GM21381 (cell line): ENCODE results near the gene DHX38.
"Not testable (repeated sequence)": the region's sequence is repeated elsewhere in the genome, so short reads cannot be mapped to it uniquely, and the experiment has no call there.

Source experiments
- ATAC-seq: cut with Tn5 transposase; IDR thresholded peaks from one replicate; pipeline ENCODE4 v1.9.1; 2021; ENCODE audit warnings: mild to moderate bottlenecking, moderate library complexity; ENCODE audit not compliant: unreplicated experiment

Gene DHX38

DNA sequence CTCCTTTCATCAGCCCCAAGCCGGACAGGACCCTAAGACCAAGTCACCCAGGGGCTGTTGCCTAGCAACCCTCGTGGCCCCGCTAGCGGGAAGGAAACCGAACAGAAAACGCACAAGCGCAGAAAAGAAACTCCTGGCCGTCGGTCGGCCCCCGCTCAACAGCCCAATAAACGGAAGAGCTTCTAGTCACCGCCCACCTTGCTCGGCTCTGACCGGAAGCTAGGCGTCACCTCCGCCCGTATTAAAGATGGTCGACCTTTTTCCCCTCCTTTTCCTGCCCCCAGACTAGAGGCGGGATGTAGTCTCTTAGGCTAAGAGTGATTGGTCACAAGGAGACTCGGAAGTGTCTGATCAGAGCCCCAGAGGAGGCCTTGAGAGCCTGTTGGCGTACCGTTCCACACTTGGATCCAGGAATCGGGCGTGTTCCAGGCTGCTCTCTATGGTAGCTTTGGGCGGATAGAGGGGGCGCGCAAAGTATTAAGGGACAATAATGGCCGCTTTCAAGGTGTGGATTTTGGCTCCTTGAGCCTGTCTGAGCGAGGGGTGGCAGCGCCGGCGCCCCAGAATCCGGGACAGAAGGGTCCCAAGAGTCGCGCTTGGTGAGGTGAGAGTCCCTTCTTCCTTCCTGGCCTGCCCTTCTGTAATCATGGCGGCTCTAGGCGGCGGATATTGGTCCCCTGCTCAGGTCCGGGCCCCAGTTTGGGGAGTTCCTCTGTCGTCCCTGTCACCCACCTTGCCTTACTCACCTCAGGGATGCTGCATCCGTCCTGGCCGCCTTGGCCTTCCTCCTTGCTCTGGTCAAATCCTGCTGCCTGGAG is at the start of gene DHX38, which contains the start of gene TXNL4B:
DHX38 (plus strand) TSS at position 400 of the 818 bp plus-strand sequence. CDS start 2,311 bp downstream, outside the sequence.
TXNL4B (minus strand) TSS at position 173 of the 818 bp plus-strand sequence. CDS start 2,871 bp downstream, outside the sequence.
- ATAC-seq, result peak; percentile 98

DNA sequence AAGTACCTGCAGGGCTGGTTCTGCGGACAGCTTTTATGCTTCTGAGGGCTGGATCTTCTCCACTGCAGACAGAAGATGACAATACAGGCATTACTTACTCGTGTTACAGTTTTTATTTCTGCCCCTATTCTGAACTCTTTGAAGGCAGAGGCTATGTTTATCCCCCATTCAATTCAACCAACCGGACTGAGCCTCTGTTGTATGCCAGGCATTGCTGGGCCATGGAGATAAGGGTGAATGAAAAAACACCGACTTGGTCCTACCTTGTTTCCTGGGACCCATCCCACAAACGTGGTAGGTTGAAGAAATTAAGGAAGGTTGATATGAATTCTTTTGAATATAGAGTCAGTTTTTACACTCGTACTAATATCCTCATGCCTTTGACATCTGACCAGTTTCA is 49.4 kb upstream of the DHX38 start:
- ATAC-seq, result no peak

DNA sequence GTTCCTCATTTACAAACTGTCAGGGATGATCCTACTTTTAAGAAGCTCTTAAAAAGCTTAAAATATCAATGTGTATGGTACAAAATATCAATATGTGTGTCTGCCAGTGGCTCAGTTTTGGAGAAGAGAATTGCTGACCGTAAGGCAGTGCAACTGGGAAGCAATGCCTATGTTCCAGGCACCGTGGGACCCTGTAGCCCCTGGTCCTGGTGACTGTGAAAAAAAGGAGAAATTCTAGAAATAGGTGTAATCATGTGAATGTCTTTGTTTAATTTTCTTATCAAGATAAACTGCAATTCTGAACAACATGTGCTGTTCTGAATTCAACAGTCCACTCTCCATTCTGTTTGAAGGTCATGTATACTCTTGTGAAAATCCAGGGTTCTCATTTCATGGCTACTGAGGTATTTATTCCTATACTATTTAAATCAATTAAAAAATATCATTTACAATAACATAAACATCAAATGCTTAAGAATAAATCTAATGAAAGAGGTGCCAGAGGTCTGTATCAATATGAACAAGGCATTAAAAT is 48.8 kb upstream of the DHX38 start:
- no peak for ATAC-seq

DNA sequence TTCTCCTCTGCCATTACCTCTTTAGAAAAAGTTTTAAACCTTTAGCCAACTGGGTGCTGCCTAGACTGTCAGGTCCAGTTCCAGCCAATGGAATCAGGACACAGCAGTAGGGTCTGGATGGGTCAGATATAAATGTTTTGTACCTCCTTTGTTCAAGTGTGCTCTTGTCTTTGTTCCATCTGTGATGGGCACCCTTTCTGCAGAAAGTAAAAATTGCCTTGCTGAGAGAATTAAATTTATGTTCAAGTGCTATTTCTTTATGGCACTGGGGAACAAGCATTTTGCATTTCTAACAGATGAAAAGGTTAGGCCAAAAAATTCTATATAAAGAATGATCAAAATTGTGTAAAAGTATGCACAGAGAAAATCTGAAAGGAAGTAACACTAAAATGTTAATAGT is 44.5 kb upstream of the DHX38 start:
- ATAC-seq, result no peak

DNA sequence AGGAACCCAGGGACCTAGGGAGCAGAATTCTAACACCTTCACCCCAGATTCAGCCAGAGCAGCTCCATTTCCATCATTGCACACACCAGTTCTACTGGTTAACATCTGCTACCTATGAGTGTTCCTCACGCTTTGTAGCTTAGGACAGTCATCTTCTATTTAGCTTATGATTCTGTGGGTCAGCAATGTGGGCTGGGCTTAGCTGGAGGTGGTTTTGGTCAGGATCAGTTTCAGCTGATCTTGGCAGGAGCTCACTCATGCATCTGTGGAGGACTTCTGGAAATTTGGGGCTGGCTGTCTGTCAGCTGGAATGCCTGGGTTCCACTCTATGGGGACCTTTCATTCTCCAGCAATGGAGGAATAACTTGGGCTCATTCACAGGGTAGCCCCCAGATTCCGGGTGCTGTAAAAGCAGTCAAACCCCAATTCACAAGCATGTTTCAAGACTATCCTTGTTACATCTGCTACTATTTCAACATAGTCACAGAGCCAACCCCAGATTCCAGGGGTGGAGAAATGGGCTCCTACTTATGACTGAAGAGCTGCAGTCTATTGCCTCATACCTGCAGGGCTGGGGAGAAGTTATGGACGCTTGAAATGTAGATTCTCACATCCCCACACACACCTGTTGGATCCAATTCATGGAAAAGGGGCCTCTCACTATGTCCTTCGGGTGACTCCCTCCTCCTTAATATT is 42.7 kb upstream of the DHX38 start:
- ATAC-seq, result no peak

DNA sequence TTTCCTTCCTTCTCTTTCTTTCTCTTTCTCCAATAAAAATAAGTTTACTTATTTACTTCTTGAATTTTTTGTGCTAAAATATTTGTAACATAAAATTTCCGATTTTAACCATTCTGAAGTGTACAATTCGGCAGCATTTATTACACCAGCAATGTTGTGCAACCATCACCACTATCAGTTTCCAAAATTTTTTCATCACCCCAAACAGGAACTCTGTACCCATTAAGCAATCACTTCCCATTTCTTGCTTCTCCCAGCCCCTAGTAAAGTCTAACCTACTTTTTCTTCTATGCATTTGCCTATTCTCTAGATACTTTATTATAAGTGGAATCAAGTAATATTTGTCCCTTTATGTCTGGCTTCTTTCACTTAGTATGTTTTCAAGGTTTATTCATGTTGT is 41.8 kb upstream of the DHX38 start:
- no peak for ATAC-seq

DNA sequence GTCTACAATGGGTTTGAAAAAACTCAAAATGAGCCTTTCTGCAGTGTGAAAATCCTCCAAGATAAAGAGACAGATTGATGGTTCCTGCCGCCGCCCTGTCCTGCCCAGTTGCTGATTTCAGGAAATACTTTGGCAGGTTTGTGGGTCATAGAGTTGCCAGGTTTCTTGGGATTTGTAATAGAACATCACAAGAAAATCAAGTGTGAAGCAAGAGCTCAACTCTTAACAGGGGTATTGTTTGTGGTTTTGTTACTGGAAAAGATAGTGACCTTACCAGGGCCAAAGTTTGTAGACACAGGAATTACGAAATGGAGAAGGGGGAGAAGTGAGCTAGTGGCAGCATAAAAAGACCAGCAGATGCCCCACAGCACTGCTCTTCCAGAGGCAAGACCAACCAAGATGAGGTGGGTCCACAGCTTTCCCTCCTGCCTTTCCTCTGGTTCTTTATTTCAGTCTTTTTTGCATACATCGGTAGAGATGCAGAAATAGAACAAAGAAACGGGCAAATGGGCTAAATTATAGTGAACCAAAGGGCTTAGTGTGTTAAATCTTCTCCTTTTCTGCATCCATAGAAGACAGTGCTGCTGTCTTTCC is 39.3 kb upstream of the DHX38 start, which contains the start of gene HP:
HP (plus strand) TSS at position 252 of the 594 bp plus-strand sequence; CDS start at position 400, 148 bp downstream.
- not testable (repeated sequence) for ATAC-seq

DNA sequence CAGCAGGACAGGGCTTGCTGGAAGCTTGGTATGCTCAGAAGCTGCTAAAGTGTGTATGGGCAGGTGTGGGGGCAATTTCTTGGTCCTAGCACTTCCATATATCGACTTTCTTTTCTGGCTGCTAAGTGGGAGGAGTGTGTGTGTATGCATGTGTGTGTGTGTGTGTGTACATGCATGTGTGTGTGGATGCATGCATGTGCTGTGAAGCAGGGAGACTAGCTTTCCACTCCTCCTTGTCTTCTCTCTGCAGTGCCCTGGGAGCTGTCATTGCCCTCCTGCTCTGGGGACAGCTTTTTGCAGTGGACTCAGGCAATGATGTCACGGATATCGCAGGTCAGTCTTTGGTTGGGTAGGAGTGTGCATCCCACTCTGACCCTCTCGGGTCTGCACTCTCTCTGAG is 37.7 kb upstream of the DHX38 start:
- ATAC-seq, result no peak

DNA sequence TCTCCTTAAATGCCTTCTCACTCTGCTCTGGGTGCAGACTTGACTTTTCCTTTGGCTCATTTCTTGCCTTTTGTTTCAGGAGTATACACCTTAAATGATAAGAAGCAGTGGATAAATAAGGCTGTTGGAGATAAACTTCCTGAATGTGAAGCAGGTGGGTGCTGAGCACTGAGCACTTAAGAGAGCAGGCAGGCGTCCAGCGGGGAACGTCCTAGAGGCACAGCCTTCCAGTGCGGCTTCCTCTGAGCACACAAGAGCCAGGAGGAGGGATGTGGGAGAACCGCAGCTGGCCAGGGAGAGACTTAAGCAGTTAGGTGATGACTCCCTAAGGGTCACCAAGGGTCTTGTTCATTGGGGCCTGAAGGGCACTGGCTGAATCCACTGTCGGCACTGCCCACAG is 36.3 kb upstream of the DHX38 start:
- not testable (repeated sequence) for ATAC-seq

DNA sequence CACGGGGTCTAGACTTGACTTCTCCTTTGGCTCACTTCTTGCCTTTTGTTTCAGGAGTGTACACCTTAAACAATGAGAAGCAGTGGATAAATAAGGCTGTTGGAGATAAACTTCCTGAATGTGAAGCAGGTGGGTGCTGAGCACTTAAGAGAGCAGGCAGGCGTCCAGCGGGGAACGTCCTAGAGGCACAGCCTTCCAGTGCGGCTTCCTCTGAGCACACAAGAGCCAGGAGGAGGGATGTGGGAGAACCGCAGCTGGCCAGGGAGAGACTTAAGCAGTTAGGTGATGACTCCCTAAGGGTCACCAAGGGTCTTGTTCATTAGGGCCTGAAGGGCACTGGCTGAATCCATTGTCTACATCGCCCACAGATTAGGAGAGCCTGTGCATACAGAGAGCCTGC is 34.6 kb upstream of the DHX38 start:
- ATAC-seq, result not testable (repeated sequence)

DNA sequence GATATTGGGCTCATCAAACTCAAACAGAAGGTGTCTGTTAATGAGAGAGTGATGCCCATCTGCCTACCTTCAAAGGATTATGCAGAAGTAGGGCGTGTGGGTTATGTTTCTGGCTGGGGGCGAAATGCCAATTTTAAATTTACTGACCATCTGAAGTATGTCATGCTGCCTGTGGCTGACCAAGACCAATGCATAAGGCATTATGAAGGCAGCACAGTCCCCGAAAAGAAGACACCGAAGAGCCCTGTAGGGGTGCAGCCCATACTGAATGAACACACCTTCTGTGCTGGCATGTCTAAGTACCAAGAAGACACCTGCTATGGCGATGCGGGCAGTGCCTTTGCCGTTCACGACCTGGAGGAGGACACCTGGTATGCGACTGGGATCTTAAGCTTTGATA is 33.2 kb upstream of the DHX38 start:
- no peak for ATAC-seq

DNA sequence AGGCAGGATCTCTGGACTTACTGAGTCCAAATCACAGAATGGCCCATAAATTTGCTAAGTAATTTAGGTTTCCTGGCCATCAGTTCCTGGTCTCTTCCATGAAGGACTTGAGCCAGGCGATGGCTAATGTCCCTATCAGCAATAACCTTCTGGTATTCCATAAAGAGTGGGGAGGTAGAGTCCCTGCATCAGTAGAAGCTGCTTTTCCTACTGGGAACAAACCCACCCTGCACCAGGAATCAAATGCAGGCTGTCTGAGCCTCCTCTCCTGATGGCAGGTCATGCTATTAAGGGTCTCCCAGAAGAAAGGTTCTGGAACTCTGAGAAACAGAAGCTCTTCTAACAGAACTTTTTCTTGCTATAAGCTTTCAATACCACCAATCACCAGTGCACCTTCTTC is 32.1 kb upstream of the DHX38 start:
- ATAC-seq, result no peak

DNA sequence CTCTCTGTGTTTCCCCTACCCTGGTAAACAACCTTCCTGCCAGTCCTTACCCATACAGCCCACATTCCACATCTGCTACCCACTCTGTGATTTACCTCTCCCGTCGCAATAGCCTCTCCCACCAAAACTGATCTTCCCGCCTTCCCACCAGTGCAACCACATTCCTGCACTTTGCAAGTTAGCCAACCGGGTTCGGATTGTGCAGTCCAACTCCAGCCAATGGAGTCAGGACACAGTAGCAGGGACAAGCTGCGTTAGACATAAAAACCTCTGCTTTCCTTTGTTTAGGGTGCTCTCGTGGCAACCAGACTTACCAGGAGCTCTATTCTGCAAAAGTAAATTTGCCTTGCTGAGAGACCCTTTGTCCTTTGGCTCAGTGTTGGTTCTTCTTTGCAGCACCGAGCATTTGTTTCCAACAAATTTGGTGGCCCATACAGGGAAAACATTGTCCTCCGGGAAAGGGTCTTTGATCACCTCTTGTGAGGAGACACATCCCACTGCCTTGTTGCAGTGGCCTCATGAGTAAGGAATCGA is 29.2 kb upstream of the DHX38 start:
- no peak for ATAC-seq

DNA sequence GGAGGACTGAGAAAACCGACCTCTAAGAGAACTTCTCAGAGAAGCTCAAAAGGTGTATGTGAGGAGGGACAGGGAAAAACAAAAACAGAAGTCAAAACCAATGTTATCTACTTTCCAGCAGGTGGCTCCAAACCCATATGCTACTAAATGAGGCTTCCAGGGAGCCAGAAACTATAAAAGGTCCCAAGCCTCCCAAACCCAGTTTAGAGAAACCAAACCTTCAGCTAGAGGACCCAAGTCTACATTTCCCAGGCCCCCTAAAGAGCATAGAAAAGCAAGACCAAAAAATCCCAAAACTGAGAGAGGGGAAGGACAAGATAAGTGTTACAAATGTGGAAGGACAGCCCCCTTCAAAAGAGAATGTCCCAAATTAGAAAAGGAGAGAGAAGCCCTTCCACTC is 26.9 kb upstream of the DHX38 start:
- ATAC-seq, result peak; percentile 61

DNA sequence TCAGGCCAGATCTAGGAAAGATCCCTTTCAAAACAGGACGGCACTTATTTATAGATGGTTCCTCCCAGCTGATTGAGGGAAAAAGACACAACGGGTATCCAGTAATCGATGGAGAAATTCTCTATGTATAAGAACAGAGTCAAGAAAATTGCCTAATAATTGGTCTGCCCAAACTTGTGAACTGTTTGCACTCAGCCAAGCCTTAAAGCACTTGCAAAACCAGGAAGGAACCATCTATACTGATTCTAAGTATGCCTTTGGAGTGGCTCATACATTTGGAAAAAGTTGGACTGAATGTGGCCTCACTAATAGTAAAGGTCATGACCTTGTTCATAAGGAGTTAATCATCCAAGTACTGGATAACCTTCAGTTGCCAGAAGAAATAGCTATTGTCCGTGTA is 24.7 kb upstream of the DHX38 start:
- no peak for ATAC-seq

DNA sequence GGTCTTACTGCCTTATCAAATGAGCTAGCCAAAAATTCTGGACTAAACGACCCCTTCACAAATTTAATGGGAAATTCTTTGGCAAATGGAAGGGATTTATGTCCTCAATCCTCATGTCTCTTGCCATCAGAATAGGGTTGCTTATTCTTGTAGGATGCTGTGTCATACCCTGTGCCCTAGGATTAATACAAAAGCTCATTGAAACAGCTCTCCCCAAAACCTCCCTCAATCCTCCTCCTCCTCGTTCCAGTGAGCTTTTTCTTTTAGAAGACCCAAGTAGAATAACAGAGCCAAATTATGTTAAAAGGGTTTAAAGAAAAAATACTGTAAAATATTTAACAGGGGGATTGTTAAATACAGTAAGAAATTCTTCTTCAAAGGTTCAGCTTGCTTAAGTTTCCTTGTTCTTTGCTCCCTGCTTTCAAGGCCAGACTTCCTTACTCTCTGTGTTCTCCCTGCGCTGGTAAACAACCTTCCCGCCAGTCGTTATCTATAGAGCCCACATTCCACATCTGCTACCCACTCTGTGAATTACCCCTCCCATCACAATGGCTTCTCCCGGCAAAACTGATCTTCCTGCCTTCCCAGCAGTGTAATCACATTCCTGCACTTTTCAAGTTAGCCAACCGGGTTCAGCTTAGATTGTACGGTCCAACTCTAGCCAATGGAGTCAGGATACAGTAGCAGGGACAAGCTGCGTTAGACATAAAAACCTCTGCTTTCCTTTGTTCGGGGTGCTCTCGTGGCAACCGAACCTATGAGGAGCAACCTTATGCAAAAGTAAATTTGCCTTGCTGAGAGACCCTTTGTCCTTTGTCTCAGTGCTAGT is 20.9 kb upstream of the DHX38 start:
- ATAC-seq, result no peak

DNA sequence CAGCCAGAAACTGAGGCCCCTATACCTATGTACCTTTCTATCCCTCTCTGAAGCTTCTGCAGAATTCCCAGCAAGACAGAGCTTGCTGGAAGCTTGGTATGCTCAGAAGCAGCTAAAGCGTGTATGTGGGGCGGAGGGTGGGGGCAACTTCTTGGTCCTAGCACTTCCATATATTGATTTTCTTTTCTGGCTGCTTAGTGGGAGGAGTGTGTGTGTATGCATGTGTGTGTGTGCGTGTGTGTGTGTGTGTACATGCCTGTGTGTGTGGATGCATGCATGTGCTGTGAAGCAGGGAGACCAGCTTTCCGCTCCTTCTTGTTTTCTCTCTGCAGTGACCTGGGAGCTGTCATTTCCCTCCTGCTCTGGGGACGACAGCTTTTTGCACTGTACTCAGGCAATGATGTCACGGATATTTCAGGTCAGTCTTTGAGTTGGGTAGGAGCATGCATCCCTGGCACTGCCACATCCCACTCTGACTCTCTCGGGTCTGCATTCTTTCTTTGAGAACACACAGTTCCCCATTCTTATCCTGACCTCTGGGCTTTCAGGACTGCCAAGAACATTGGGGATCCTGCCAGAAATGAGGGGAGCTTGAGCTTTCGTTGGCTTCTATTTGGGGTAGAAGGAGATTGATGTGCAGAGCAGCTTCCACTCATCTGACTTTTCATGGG is 20.0 kb upstream of the DHX38 start:
- ATAC-seq, result no peak

DNA sequence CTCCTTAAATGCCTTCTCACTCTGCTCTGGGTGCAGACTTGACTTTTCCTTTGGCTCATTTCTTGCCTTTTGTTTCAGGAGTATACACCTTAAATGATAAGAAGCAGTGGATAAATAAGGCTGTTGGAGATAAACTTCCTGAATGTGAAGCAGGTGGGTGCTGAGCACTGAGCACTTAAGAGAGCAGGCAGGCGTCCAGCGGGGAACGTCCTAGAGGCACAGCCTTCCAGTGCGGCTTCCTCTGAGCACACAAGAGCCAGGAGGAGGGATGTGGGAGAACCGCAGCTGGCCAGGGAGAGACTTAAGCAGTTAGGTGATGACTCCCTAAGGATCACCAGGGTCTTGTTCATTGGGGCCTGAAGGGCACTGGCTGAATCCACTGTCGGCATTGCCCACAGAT is 18.6 kb upstream of the DHX38 start:
- ATAC-seq, result not testable (repeated sequence)

DNA sequence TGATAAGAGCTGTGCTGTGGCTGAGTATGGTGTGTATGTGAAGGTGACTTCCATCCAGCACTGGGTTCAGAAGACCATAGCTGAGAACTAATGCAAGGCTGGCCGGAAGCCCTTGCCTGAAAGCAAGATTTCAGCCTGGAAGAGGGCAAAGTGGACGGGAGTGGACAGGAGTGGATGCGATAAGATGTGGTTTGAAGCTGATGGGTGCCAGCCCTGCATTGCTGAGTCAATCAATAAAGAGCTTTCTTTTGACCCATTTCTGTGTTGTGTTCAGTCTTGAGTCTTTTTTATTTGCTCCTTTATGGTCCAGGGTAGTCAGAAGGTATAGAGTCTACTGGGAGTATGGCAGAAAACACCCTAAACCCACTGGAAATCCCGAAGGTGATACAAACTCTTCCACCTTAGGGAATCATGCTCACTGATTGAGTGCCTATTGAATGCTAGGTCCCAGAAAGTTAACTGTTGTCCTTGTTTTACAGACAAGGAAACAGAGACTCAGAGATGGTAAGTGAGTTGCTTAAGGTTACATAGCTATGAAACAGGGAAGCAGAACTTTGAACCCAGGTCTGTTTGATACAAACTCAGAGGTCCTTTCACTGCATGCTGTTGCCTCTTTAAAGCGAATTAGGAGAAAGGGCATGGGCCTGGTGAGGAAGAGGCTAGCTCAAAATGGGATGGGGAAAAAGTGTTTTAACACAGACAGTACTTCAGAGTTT is 16.5 kb upstream of the DHX38 start:
- not testable (repeated sequence) for ATAC-seq
